Measurements from ENCODE around the gene IDH3B.

GRCh38 chr20:2697768-2698167, 33.8 kb upstream of the IDH3B start:
- TF ChIP-seq CTCF (IDR thresholded peaks at IDR 0.05), result no peak
- TF ChIP-seq EZH2 (IDR thresholded peaks at IDR 0.05; ENCODE audit: borderline replicate concordance, insufficient read depth, low read depth, low read length, poor library complexity, severe bottlenecking), result no peak
